Measurements from ENCODE around the gene TMEM94.

The TMEM94 gene

DNA sequence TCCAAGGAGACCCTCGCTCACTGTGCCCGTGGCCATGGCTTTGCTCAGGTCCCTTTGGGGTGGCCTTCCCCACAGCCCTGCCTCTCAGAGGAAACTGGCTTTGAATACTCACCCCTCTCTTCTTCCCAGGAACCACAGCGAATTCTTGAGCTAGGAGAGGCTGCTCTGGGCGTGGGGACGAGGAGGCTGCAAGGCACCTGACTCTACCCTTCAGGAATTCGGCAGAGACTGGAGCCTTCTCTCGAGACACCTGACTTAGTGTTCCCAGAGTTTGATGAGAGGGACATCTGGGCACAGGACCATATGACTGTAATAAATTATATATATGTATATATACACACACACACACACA lies 75.3 kb downstream of the TMEM94 start:
- DNase-seq, result no peak

DNA sequence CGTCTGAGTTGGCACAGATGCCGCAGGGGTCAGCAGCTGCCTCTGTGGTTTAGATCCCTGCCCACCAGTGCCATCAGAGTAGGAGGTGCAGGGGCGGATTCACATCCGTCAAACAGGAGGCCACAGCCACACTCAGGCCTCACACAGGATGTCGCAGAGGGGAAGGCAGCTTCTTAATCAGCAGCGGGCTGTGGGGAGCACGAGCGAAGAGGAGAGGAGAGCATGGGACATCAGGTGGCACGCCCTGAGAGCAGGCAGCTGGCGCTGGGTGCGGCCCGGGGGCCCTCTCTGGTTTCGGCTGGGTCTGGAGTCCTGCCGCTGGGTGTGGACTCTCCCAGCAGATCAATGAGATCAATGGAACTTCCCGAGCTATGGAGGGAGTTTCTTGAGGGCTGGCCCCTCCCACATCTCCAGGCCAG lies 78.7 kb downstream of the TMEM94 start:
- no peak for DNase-seq

DNA sequence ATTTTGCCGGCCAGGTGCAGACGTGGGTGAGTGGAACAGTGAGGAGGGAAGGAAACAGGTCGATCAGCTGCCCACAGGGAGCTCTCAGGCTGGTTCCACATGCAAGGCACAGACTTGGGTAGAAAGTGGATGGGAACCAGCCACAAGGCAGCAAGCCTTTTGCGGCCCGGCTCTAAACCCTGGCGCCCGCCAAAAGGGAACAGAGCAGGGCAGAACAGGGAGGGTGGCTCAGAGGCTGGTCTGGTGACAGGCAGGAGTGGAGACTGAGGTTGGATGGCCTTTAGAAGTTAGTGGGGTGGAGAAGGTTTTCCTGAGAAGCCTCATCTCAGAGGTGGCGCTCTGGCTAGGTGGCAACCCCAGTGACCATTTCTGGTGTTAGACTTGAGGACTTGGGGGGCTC lies 79.4 kb downstream of the TMEM94 start:
- DNase-seq, result no peak

DNA sequence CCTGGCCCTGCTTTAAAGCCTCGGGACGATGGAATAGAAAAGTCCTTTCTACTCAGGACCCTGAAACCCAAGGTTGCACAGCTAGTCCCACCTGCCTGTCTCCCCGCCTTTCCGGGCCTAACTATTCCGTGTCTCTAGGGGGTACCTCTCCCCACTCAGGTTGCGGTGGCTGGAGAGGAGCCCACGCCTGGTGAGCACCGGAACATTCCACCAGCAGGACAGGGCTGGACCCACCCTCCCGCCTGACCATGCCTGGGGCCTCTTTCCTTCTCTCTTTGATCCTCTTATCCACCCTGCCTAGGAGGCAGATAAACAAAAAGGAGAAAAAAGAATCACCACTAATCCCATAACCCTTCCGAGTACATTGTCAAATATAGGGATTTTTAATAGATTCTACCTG lies 79.9 kb downstream of the TMEM94 start:
- no peak for DNase-seq

DNA sequence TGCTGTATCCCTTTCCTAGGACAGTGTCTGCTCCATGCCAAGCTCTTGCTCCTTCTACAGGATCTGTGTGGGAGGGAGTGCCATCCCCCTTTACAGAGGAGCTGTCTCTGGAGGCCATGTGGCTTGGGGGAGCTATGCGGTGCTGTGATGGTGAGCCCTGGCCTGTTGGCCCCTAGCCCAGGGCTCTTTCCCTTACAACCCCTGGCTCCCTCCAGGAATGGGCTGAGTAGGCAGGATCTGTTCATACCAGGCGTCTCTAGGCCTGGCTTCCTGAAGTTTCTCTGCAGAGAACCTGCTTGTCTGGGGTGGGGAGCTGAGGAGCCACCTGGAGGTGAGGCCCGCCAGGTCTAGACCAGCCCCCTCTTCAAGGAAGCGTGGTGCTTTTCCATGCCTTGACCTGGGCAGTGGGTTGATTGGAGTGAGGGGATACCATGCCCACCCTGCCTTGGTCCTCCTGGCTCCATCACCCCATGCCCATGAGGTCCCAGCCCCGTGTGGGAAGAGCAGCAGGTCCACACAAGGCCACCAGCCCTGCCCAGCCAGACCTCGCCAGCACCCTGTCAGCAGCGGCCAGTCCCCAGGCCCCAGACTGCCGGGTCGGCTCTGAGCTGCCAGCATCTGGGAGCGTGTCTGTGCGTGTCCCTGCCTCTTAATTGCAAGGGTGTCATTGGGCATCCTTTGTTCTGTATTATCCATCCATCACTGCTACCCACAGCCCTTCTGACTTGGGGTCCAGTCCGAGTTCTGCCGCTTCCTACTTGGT lies 83.7 kb downstream of the TMEM94 start:
- DNase-seq, result no peak

DNA sequence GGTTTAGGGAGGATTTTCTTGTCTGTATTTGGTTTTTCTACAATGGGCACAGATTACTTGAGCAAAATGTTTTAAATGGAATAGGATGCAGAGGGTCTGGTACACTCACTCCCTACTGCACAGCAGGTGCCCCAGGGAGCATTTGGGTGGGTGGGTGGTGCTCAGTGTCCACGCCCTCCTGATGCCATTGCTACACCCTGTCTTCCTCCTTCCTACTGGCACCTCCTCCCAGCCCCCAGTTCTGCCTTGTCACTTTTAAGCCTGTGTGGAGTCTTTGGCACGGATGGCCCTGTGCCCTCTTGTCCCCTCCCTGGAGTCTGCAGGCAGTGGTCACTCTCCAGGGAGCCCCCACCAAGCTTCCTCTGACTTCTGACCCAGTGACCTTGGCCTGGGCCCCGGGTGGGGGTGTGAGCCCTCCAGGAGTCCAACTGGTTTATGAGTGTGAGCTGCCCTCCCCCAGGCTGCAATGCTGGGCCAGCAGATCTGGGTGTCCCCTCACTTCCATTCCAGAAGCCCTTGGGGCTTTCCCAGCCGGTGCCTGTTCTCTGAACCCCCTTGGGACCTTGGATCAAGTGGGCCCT lies 84.6 kb downstream of the TMEM94 start:
- DNase-seq, result no peak

DNA sequence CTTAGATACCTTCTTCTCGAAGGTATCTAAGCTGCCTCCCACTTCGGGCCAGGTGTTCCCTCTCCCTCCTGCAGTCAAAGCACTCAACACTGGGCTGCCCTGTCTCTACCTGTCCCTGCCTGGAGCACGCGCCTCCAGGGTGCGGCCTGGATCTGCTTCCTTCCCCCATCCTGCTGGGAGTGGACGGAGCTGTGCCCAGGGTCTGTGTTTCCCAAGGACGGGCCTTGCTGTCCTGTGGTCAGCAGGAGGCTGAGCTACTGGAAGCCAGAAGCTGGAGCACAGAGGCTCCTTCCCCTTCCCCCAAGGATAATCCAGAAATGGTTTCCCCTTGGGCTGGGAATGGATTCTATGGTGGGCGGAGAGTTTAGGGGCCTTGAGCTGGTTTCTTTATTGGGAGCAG lies 85.8 kb downstream of the TMEM94 start:
- DNase-seq, result no peak

DNA sequence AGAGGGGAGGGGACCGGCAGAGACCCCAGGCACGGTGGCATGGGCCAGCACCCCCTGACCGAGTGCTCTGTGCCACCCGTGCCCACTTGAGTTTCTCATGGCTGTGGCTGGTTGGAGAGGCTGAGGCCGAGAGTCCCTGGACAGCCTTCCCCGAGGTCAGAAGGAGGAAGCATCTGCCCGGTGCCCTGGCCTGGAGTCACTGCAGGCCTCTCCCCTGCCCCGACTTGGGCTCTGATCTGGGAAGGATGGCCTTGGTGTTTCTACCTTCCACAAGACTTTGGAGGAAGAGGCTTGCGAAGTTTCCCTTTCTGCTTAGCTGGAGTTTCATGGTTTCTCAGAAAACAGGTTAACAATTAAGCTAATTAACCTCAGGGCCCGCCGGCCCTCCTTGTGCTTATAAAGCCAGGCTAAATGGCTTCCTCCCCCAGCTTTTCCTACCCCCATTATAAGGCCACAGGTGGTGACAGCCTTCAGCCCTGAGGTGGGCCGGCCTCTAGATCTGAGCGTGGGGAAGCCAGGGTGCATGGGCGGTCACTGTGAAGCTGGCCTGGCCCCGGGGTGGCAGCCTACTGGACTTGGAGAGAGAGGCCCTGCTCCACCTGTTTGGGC lies 86.4 kb downstream of the TMEM94 start:
- DNase-seq, result no peak

DNA sequence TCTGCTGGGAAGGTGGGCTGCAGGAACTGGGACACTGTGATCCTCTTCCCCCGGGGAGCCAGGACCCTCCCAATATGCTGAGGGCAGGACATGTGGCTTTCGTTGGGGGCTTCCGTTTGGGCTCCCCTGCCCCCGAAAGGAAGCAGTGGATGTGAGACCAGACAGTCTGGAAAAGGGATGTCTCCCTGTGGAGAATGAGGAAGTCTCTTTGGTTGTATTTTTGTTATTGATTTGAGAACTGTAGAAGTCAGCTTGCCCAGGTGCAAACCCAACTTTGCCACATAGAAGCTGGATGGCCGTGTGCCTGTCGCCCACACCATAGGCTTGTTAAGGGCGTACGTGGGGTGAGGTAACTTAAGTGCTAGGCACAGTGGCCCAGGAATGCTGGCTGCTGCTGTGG lies 87.8 kb downstream of the TMEM94 start:
- no peak for DNase-seq

DNA sequence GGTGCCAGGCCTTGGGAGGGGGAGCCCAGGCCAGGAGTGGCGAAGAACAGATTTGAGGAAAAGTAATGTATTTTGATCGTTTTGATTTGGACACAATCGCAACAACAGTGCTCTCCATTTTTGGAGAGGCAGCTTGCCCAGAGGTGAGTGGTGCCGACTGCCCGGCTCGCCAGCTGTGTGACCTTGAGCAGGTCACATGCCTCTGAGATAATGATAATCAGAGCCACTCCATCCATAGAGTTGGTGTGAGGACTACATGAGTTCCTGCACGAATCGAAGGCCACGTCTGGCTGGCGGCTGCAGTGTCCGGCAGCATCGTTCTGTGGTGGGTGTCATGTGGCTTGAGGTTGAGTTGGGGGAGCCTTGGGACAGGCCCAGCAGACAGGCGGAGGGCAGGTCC lies 89.7 kb downstream of the TMEM94 start:
- no peak for DNase-seq

DNA sequence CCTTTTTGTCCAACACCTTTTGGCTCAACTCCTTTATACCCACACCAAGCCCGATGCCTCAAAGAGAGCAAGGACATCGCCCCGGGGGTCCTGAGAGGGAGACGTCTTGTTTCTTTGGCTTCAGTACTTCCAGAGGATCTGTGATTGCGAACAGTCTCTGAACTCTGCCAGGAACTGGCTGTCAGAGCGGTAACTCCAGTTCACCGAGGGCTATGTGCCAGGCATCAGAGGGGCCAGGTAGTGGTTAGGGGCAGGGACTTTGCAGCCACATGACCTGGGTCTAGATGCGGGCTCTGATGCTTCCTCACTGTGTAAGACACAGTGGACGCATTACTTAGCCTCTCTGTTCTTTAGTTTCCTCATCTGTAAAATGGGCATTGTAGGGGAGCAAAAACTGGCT lies 90.7 kb downstream of the TMEM94 start:
- no peak for DNase-seq

DNA sequence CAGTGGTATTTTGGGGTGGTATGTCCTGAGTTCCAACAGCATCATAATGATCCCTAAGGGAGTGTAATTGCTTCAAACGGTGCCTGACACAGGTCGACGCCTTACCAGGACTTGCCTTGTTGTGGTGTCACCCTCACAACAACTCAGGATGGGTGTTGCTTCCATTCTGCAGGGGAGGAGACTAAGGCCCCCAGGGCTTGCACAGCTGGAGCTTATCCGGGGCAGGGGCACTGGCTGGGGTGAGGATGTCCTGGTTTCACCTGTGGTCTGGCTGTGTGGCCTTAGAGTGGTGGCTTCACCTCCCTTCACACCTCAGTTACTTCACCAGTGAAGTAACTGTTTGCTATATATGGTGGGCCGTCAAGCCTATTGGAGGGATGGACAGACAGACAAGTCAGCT lies 92.4 kb downstream of the TMEM94 start:
- no peak for DNase-seq
